Large intestine (tissue), 12 donors: Measurements from ENCODE around the gene HTR1D. TPM values are rescaled to one million over a fixed set of nuclear protein-coding genes. Genes with fewer than 3 reads are reported as not detected.
A peak's percentile ranks its signal among the peaks of the same experiment; 100 is the strongest.
"Not testable (repeated sequence)": the region's sequence is repeated elsewhere in the genome, so short reads cannot be mapped to it uniquely, and the experiment has no call there.

Source experiments
- DNase-seq, 2 donors: peaks; one replicate each; pipeline versions ENCODE4 v3.0.0 to v3.0.0-alpha.2; 2013
- H3K27ac ChIP-seq: one replicate; pipeline ENCODE4 v1.5.1; 2013; ENCODE audit warnings: low read length
- H3K27me3 ChIP-seq: 2 replicates; pipeline ENCODE4 v1.6.1; 2013; ENCODE audit warnings: low read length; ENCODE audit not compliant: control insufficient read depth, insufficient read depth
- H3K36me3 ChIP-seq: 2 replicates; pipeline ENCODE4 v1.6.1; 2013; ENCODE audit warnings: low read length; ENCODE audit not compliant: control insufficient read depth, insufficient read depth
- H3K4me1 ChIP-seq: one replicate; pipeline ENCODE4 v1.6.1; 2013; ENCODE audit warnings: low read length; ENCODE audit not compliant: control insufficient read depth, insufficient read depth
- H3K4me3 ChIP-seq: one replicate; pipeline ENCODE4 v1.5.1; 2013; ENCODE audit warnings: low read length
- H3K9me3 ChIP-seq: one replicate; pipeline ENCODE4 v1.6.1; 2013; ENCODE audit warnings: mild to moderate bottlenecking, low read depth, low read length, moderate library complexity; ENCODE audit not compliant: control insufficient read depth
- WGBS: methylation state at CpG from one replicate; pipeline ENCODE4 v1.1.5; 2013; ENCODE audit warnings: low lambda C conversion rate; ENCODE audit not compliant: insufficient coverage; 5-methylcytosine and 5-hydroxymethylcytosine counted together
- long read RNA-seq, 11 donors: transcript quantifications; one replicate each; lab custom pipeline, GENCODE V29; 2026
- polyA plus RNA-seq: library from polyadenylated mRNA; unstranded; fragments of 120-200 nt; gene quantifications from one replicate; pipeline ENCODE4 v1.2.1, GENCODE V29; 2013

The HTR1D gene, protein sequence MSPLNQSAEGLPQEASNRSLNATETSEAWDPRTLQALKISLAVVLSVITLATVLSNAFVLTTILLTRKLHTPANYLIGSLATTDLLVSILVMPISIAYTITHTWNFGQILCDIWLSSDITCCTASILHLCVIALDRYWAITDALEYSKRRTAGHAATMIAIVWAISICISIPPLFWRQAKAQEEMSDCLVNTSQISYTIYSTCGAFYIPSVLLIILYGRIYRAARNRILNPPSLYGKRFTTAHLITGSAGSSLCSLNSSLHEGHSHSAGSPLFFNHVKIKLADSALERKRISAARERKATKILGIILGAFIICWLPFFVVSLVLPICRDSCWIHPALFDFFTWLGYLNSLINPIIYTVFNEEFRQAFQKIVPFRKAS
- polyA plus RNA-seq = 0.46 TPM
- long read RNA-seq, donor 1 = 0 reads
- long read RNA-seq, donor 2 = 0 reads
- long read RNA-seq, donor 3 = 0 reads
- long read RNA-seq, donor 4 = 0 reads
- long read RNA-seq, donor 5 = 0 reads
- long read RNA-seq, donor 6, partial matches to known transcripts = 0 of 1 reads
- long read RNA-seq, donor 6, other reads (novel, unspliced or antisense) = 0 of 1 reads
- long read RNA-seq, donor 7 = 0 reads
- long read RNA-seq, donor 8, partial matches to known transcripts = 0 of 1 reads
- long read RNA-seq, donor 8, other reads (novel, unspliced or antisense) = 0 of 1 reads
- long read RNA-seq, donor 9, partial matches to known transcripts = 0 of 2 reads
- long read RNA-seq, donor 9, other reads (novel, unspliced or antisense) = 0 of 2 reads
- long read RNA-seq, donor 10 = 0 reads
- long read RNA-seq, donor 11 = 0 reads

DNA sequence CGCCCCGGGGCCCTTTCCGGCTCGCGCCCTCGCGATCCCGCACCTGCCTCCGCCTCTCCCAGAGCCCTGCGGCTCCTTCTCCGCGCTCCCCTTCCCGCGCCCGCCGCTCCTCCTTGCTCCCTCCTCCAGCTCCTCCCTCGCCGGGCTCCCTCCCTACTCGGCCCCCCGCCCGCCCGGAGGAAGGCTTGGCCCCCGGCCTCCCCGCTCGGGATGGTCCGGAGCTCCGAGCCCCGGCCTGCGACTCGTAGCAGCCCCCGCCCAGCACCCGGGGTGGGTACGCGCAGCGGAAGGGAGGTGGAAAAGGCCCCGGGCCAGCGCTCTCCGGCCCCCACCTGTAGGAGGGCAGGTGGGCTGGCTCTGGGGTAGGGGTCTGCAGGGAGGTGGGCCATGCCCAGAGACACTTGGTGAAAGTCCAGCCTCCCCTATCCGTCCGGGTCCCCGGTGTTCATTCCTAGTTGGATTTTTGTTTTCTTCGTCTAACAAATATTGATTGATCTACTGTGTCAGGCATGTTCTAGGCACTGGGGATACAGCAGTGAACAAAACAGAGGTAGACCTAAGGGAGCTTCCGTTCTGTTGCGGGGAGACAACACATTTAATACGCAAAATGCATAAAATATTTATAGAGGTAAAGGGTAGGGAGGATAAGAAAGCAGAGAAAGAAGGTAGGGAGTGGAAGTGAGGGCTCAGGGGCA lies at the start of gene HTR1D:
TSS of gene HTR1D (minus strand) at position 82 of the 695 bp plus-strand sequence. CDS start 23,283 bp downstream, outside the sequence.
- WGBS = 10% methylated on average over 2 of the region's 45 CpGs
- peak in 1 of 2 donors; percentile 48 for DNase-seq

DNA sequence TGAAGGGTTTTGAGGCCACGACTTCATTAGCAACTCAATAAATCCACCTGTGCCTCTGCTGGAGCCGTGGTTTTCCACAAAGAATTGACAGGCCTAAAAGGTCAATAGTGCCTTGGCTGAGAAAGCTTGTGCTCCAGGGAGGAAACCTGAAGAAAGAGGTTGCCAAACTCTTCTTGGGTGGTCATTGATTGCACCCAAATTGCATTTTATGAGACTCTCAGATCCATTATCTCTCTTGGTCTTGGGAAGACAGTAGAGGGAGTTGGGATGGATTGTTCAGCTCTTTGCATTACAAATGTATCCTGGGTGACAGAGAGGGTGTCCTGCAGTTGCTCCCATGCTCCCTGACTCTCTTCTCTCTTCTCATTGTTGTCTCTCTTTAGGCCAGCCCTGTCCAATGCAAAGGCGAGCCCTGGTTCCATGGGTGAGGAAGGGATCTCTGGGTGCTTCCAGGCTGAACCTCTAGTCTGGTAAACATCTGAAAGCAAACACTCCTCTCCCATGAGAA lies 46.1 kb upstream of the HTR1D start:
- no CpG with 5 or more reads among the region's 3 CpGs for WGBS
- no peak overlapping the region for H3K27ac ChIP-seq
- no peaks in the 10 kb centered on the region for H3K36me3 ChIP-seq
- no peaks in the 10 kb centered on the region for H3K27me3 ChIP-seq
- DNase-seq = no peak
- H3K4me1 ChIP-seq = no peaks in the 10 kb centered on the region
- H3K4me3 ChIP-seq = no peak overlapping the region
- no peaks in the 10 kb centered on the region for H3K9me3 ChIP-seq

More for the DNA sequence above, at the start of gene HTR1D:
- H3K9me3 ChIP-seq = no peaks in the 10 kb centered on the region
- H3K4me1 ChIP-seq = no peaks in the 10 kb centered on the region
- H3K4me3 ChIP-seq = peak within 1 kb of the TSS; percentile 18
- H3K27ac ChIP-seq = no peak within 1 kb of the TSS
- no peaks in the 10 kb centered on the region for H3K36me3 ChIP-seq
- peaks cover 50% of the 10 kb centered on the region for H3K27me3 ChIP-seq

DNA sequence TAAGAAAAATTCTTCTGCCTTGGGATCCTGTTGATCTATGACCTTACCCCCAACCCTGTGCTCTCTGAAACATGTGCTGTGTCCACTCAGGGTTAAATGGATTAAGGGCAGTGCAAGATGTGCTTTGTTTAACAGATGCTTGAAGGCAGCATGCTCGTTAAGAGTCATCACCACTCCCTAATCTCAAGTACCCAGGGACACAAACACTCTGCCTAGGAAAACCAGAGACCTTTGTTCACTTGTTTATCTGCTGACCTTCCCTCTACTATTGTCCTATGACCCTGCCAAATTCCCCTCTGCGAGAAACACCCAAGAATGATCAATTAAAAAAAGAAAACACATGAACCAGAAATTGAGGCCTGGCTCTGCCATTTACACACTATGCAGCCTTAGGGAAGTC lies 40.8 kb upstream of the HTR1D start:
- H3K4me1 ChIP-seq, H3K9me3 ChIP-seq, H3K27ac ChIP-seq, H3K36me3 ChIP-seq, DNase-seq, H3K27me3 ChIP-seq, H3K4me3 ChIP-seq: not testable (repeated sequence)
- no CpG with 5 or more reads among the region's 2 CpGs for WGBS

DNA sequence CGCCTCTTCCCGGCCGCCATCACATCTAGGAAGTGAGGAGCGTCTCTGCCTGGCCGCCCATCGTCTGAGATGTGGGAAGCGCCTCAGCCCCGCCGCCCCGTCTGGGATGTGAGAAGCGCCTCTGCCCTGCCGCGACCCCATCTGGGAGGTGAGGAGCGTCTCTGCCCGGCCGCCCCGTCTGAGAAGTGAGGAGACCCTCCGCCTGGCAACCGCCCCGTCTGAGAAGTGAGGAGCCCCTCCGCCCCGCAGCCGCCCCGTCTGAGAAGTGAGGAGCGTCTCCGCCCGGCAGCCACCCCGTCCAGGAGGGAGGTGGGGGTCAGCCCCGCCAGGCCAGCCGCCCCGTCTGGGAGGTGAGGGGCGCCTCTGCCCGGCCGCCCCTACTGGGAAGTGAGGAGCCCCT lies 40.1 kb upstream of the HTR1D start:
- not testable (repeated sequence) for H3K27me3 ChIP-seq, H3K27ac ChIP-seq, H3K36me3 ChIP-seq, H3K4me1 ChIP-seq, H3K9me3 ChIP-seq, DNase-seq, H3K4me3 ChIP-seq
- WGBS = no CpG with 5 or more reads among the region's 34 CpGs

DNA sequence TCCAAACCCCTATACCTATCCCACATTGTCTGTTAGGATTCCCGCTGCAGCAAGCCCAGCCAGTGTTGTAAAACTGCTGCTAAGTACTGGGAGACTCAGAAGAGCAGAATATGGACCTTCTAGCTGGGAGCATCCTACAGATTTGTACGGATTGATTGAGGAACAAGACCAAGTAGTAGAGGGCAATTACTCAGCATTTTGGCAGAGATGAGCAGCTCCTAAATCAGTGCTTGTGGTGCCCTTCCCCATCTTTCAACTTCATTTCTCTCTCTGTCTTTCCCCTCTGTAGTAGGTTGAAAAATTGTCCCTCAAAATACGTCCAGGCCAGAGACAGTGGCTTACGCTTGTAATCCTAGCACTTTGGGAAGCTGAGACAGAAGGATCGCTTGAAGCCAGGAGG lies 37.3 kb upstream of the HTR1D start:
- no peak for DNase-seq
- H3K27ac ChIP-seq = no peak overlapping the region
- H3K27me3 ChIP-seq = no peaks in the 10 kb centered on the region
- H3K9me3 ChIP-seq = peaks cover 6% of the 10 kb centered on the region
- no CpG with 5 or more reads among the region's 5 CpGs for WGBS
- no peaks in the 10 kb centered on the region for H3K36me3 ChIP-seq
- H3K4me1 ChIP-seq = no peaks in the 10 kb centered on the region
- H3K4me3 ChIP-seq = no peak overlapping the region

DNA sequence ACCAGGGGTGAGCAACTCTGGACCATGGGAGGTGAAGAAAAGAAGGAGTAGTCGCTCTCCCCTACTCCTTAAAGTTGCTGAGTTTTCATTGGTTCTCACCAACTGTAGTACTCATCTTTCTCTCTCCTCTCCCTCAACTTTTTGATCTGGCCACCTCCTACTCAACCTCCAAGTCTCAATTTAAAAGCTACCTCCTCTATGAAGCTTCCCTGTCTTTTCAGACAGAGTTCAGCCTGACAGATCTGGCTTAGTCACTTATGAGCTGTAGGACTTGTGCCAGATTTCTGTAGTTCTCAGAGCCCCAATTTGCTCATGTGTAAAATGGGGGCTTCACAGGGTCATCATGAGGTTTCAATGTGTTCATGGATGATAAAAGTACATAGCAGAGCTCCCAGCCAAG lies 34.5 kb upstream of the HTR1D start:
- no peaks in the 10 kb centered on the region for H3K27me3 ChIP-seq
- no peaks in the 10 kb centered on the region for H3K4me1 ChIP-seq
- no peak overlapping the region for H3K4me3 ChIP-seq
- no peaks in the 10 kb centered on the region for H3K36me3 ChIP-seq
- no peak overlapping the region for H3K27ac ChIP-seq
- DNase-seq = no peak
- WGBS = no CpG with 5 or more reads among the region's 1 CpG
- H3K9me3 ChIP-seq = peaks cover 14% of the 10 kb centered on the region

DNA sequence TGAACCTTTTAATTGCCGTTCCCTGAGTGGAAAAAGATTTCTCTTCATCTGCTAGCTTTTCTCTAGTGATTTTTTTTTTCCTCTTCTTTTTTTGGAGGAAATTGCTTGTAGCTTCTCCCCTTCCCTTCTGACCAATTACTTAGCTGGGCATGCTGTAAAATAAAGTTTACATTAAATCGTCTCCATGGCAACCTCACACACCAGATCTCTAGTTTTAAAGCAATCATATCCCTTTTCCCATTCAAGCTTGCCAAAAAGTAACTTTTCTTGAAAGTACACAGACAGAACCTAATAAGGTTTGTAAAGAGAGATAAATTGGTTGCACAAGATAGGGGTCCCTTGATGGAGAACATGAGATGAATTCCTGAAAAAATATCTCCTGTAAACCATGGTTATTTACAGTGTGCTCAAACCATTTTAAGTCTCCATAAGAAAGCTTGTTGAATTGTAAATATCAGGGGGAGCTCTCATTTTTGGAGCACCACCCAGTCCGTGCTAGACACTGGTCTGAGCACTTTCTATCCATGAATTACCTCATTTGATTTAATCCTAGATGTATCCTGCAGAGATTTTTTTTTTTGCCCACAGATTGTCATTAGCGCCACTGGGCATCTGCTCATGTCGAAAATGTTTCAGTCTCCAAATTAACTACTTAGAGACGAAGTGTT lies 32.6 kb upstream of the HTR1D start:
- Histone ChIP-seq H3K4me1 (no peaks in the 10 kb centered on the region), H3K9me3 (peaks cover 9% of the 10 kb centered on the region), H3K4me3 (no peak overlapping the region), H3K36me3 (no peaks in the 10 kb centered on the region), H3K27me3 (no peaks in the 10 kb centered on the region), H3K27ac (no peak overlapping the region)
- peak; percentile 7 to 33 for DNase-seq
- 93% methylated on average over 3 of the region's 6 CpGs for WGBS

DNA sequence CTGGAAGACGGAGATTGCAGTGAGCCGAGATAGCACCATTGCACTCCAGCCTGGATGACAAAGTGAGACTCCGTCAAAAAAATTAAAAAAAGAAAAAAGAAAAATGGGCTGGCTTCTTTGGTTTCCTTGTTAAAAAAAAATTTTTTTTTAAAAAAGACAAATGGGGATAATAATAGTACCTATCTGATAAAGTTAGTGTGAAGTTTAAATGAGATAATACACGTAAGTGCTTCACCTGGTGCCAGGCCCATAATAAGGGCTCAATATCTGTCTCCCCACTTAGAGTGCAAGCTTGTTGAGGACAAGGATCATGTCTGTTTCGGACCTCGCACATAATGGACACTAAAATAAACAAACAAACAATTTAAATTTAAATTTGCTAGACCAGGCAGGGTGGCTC lies 30.0 kb upstream of the HTR1D start:
- WGBS = 100% methylated on average over 3 of the region's 6 CpGs
- Histone ChIP-seq H3K36me3 (no peaks in the 10 kb centered on the region), H3K4me1 (no peaks in the 10 kb centered on the region), H3K27me3 (no peaks in the 10 kb centered on the region), H3K9me3 (peaks cover 9% of the 10 kb centered on the region), H3K4me3 (no peak overlapping the region), H3K27ac (no peak overlapping the region)
- DNase-seq = no peak

DNA sequence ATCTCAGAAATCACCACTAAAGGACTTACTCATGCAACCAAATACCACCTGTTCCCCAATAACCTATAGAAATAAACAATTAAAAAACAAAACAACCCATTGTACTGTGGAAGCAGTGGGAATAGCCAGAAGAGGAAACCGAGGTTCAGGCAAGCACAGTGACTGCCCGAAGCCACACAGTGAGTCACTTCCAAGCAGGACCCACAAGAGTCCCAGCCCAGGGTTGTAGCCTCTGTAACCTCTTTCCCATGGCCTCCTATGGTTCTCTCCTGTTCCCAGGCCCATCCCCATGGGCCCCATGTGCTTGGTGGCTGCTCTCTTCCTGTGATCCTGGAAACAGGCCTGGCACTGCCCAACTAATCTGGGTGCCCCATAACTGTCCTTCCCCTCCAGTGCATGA lies 29.0 kb upstream of the HTR1D start:
- H3K9me3 ChIP-seq = peaks cover 9% of the 10 kb centered on the region
- no peaks in the 10 kb centered on the region for H3K4me1 ChIP-seq
- no peaks in the 10 kb centered on the region for H3K36me3 ChIP-seq
- no peaks in the 10 kb centered on the region for H3K27me3 ChIP-seq
- WGBS = no CpG with 5 or more reads among the region's 2 CpGs
- DNase-seq = no peak
- H3K27ac ChIP-seq = no peak overlapping the region
- no peak overlapping the region for H3K4me3 ChIP-seq
